KMS-11 (cell line): Measurements from ENCODE around the gene SLC52A1.

Experiments used
- H2AFZ ChIP-seq: fragments of 200-600 bp; sonication (generic); 2 replicates; pipeline ENCODE4 v1.6.1; 2016; ENCODE audit warnings: antibody characterized with exemption, mixed run types, low read depth
- H3K27ac ChIP-seq: fragments of 200-600 bp; sonication (generic); 2 replicates; pipeline ENCODE4 v1.6.1; 2016; ENCODE audit warnings: mild to moderate bottlenecking, mixed run types
- H3K27me3 ChIP-seq: fragments of 200-600 bp; sonication (generic); 2 replicates; pipeline ENCODE4 v1.6.1; 2017; ENCODE audit warnings: mild to moderate bottlenecking, low read depth, mixed run types, moderate library complexity; ENCODE audit not compliant: insufficient read depth
- H3K36me3 ChIP-seq: fragments of 200-600 bp; sonication (generic); 2 replicates; pipeline ENCODE4 v1.6.1; 2017; ENCODE audit warnings: mild to moderate bottlenecking, mixed run types; ENCODE audit not compliant: insufficient read depth
- H3K4me1 ChIP-seq: fragments of 200-600 bp; sonication (generic); 2 replicates; pipeline ENCODE4 v1.6.1; 2016; ENCODE audit warnings: mild to moderate bottlenecking, low read depth, mixed run types; ENCODE audit not compliant: poor library complexity, severe bottlenecking
- H3K4me2 ChIP-seq: fragments of 200-600 bp; sonication (generic); 2 replicates; pipeline ENCODE4 v1.7.0; 2016; ENCODE audit warnings: mild to moderate bottlenecking, mixed run types
- H3K4me3 ChIP-seq: fragments of 200-600 bp; sonication (generic); IDR thresholded peaks from 2 replicates; pipeline ENCODE4 v1.6.1; 2017; ENCODE audit warnings: low read depth, low read length, mixed read lengths; ENCODE audit not compliant: insufficient read depth
- H3K79me2 ChIP-seq: fragments of 200-600 bp; sonication (generic); 2 replicates; pipeline ENCODE4 v1.6.1; 2016; ENCODE audit warnings: low read depth, mixed run types; ENCODE audit not compliant: insufficient read depth
- H3K9ac ChIP-seq: fragments of 200-600 bp; sonication (generic); 2 replicates; pipeline ENCODE4 v1.6.1; 2016; ENCODE audit warnings: mild to moderate bottlenecking, mixed run types
- H4K20me1 ChIP-seq: fragments of 200-600 bp; sonication (generic); 2 replicates; pipeline ENCODE4 v1.6.1; 2016; ENCODE audit warnings: mild to moderate bottlenecking, mixed run types; ENCODE audit not compliant: insufficient read depth
- TF ChIP-seq, protein P1 (sequence below): fragments of 200-600 bp; sonication (generic); conservative IDR thresholded peaks from 2 replicates; pipeline ENCODE4 v1.6.1; 2017; ENCODE audit warnings: low read depth, mild to moderate bottlenecking, antibody characterized with exemption, low read length, moderate library complexity, mixed read lengths

Gene SLC52A1

DNA sequence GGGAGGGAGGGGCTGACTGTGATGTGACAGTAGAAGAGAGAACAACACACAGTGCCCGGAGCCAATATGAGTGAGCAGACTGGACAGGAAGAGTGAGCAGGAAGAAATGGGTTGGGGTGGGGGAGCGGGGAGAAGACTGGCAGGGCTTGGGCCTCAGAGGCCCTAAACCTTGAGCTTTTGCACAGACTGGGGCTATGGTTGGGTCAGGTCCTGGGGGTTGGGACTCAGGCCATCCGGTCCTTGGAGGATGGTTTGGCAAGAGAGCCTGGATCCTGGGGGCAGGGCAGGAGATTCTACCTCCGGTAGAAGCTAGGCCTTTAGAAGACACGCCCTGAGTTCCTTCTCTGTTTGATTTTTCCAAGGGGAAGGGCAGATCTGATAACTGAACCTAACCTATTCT lies 48.8 kb downstream of the SLC52A1 start:
- no peaks in the 10 kb centered on the region for H4K20me1 ChIP-seq
- H3K4me1 ChIP-seq, result no peaks in the 10 kb centered on the region
- no peaks in the 10 kb centered on the region for H3K27me3 ChIP-seq
- H3K36me3 ChIP-seq, result no peaks in the 10 kb centered on the region
- H2AFZ ChIP-seq, result no peak overlapping the region
- peak overlapping the region; percentile 25; the same call in 1 of the 2 replicates for H3K4me2 ChIP-seq
- no peak overlapping the region for H3K9ac ChIP-seq
- H3K79me2 ChIP-seq, result no peaks in the 10 kb centered on the region
- TF ChIP-seq, protein P1, sequence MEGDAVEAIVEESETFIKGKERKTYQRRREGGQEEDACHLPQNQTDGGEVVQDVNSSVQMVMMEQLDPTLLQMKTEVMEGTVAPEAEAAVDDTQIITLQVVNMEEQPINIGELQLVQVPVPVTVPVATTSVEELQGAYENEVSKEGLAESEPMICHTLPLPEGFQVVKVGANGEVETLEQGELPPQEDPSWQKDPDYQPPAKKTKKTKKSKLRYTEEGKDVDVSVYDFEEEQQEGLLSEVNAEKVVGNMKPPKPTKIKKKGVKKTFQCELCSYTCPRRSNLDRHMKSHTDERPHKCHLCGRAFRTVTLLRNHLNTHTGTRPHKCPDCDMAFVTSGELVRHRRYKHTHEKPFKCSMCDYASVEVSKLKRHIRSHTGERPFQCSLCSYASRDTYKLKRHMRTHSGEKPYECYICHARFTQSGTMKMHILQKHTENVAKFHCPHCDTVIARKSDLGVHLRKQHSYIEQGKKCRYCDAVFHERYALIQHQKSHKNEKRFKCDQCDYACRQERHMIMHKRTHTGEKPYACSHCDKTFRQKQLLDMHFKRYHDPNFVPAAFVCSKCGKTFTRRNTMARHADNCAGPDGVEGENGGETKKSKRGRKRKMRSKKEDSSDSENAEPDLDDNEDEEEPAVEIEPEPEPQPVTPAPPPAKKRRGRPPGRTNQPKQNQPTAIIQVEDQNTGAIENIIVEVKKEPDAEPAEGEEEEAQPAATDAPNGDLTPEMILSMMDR, result no peak
- H3K27ac ChIP-seq, result no peak overlapping the region
- no peak overlapping the region for H3K4me3 ChIP-seq
